ENCODE measurements around the gene CTNNB1. TPM values are rescaled to one million over a fixed set of nuclear protein-coding genes. Genes with fewer than 3 reads are reported as not detected.
A peak's percentile ranks its signal among the peaks of the same experiment; 100 is the strongest.

Gene CTNNB1
- total and polyA plus RNA-seq, 2 of the 13 experiments (the other 11 are each of a cell fraction or from before 2014, with no cell fraction given): 398 to 489 TPM

DNA sequence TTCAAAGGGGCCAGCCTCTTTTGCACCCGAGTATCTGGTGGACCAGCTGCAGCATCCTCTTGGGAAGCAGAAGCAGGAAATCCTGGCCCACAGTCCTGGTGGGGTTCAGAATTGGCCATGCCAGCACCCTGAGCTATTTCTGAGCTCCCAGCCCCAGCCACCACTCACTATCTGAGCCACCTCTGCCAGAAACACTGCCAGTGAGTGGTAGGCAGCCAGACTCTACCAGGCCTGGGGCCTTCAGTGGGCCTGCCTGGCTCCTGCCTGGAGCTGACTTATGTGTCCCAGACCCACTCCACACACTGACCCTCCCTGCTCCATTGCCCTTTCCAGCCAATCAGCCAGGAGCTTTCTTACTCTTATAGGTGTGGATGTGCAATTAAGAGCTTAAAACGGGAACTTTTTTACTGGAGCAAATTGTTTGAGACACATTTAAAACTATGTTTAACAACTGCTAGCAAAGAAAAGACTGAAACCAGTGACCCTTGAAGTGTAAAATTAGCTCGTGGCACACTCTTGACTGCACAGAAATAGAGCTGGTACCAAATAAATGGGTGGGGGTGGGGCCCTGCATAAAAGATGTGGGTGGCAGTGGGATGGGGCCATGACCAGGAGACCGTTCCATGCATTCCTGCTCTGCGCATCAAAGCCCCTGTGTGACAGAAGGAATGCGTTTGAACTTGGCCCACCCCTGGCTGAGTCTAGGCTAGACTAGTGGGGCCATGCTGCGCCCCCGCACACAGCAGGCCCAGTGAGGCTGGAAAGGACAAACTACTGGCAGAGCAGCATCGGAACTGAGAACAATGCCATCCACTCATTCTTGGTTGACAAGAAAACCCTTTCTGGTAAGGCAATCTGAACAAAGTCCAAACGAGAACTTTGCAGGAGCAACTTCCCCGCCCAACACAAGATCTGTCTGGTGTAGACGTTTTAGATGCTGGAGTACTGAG lies 48.0 kb downstream of the CTNNB1 start (continued):
- TF ChIP-seq, protein P1, sequence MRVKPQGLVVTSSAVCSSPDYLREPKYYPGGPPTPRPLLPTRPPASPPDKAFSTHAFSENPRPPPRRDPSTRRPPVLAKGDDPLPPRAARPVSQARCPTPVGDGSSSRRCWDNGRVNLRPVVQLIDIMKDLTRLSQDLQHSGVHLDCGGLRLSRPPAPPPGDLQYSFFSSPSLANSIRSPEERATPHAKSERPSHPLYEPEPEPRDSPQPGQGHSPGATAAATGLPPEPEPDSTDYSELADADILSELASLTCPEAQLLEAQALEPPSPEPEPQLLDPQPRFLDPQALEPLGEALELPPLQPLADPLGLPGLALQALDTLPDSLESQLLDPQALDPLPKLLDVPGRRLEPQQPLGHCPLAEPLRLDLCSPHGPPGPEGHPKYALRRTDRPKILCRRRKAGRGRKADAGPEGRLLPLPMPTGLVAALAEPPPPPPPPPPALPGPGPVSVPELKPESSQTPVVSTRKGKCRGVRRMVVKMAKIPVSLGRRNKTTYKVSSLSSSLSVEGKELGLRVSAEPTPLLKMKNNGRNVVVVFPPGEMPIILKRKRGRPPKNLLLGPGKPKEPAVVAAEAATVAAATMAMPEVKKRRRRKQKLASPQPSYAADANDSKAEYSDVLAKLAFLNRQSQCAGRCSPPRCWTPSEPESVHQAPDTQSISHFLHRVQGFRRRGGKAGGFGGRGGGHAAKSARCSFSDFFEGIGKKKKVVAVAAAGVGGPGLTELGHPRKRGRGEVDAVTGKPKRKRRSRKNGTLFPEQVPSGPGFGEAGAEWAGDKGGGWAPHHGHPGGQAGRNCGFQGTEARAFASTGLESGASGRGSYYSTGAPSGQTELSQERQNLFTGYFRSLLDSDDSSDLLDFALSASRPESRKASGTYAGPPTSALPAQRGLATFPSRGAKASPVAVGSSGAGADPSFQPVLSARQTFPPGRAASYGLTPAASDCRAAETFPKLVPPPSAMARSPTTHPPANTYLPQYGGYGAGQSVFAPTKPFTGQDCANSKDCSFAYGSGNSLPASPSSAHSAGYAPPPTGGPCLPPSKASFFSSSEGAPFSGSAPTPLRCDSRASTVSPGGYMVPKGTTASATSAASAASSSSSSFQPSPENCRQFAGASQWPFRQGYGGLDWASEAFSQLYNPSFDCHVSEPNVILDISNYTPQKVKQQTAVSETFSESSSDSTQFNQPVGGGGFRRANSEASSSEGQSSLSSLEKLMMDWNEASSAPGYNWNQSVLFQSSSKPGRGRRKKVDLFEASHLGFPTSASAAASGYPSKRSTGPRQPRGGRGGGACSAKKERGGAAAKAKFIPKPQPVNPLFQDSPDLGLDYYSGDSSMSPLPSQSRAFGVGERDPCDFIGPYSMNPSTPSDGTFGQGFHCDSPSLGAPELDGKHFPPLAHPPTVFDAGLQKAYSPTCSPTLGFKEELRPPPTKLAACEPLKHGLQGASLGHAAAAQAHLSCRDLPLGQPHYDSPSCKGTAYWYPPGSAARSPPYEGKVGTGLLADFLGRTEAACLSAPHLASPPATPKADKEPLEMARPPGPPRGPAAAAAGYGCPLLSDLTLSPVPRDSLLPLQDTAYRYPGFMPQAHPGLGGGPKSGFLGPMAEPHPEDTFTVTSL (CRISPR knock-in tag; IDR thresholded peaks at IDR 0.05; ENCODE audit: borderline replicate concordance): 0 out of 2 replicates have a peak, but pooled peaks have one; percentile 23
- TF ChIP-seq, protein P2, sequence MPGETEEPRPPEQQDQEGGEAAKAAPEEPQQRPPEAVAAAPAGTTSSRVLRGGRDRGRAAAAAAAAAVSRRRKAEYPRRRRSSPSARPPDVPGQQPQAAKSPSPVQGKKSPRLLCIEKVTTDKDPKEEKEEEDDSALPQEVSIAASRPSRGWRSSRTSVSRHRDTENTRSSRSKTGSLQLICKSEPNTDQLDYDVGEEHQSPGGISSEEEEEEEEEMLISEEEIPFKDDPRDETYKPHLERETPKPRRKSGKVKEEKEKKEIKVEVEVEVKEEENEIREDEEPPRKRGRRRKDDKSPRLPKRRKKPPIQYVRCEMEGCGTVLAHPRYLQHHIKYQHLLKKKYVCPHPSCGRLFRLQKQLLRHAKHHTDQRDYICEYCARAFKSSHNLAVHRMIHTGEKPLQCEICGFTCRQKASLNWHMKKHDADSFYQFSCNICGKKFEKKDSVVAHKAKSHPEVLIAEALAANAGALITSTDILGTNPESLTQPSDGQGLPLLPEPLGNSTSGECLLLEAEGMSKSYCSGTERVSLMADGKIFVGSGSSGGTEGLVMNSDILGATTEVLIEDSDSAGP (CRISPR knock-in tag; IDR thresholded peaks at IDR 0.05; ENCODE audit: borderline replicate concordance): peak; percentile 64
- TF ChIP-seq MED8 (CRISPR knock-in tag; IDR thresholded peaks at IDR 0.05; ENCODE audit: insufficient replicate concordance) (no peak), ELF1 (CRISPR knock-in tag; IDR thresholded peaks at IDR 0.05) (no peak), ZNF749 (CRISPR knock-in tag; IDR thresholded peaks at IDR 0.05; ENCODE audit: borderline replicate concordance) (no peak), SMAD9 (CRISPR knock-in tag; IDR thresholded peaks at IDR 0.05) (no peak), ZC3H13 (CRISPR knock-in tag; IDR thresholded peaks at IDR 0.05) (no peak), KDM5B (CRISPR knock-in tag; IDR thresholded peaks at IDR 0.05; ENCODE audit: borderline replicate concordance) (no peak), ZSCAN21 (CRISPR knock-in tag; IDR thresholded peaks at IDR 0.05; ENCODE audit: borderline replicate concordance) (no peak), HNRNPK (IDR thresholded peaks at IDR 0.05; ENCODE audit: low read depth, low read length, poor library complexity, severe bottlenecking) (no peak), SKI (IDR thresholded peaks at IDR 0.05; ENCODE audit: partially characterized antibody) (peak; percentile 91), ZNF569 (CRISPR knock-in tag; IDR thresholded peaks at IDR 0.05; ENCODE audit: borderline replicate concordance) (no peak), ZNF451 (CRISPR knock-in tag; IDR thresholded peaks at IDR 0.05) (no peak), HIVEP1 (CRISPR knock-in tag; IDR thresholded peaks at IDR 0.05) (no peak), PPARG (CRISPR knock-in tag; conservative IDR thresholded peaks at IDR 0.05) (no peak)
- TF ChIP-seq, protein P3, sequence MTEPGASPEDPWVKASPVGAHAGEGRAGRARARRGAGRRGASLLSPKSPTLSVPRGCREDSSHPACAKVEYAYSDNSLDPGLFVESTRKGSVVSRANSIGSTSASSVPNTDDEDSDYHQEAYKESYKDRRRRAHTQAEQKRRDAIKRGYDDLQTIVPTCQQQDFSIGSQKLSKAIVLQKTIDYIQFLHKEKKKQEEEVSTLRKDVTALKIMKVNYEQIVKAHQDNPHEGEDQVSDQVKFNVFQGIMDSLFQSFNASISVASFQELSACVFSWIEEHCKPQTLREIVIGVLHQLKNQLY (CRISPR knock-in tag; IDR thresholded peaks at IDR 0.05): peak; percentile 61; the same call in 1 of the 2 replicates
- TF ChIP-seq, protein P4, sequence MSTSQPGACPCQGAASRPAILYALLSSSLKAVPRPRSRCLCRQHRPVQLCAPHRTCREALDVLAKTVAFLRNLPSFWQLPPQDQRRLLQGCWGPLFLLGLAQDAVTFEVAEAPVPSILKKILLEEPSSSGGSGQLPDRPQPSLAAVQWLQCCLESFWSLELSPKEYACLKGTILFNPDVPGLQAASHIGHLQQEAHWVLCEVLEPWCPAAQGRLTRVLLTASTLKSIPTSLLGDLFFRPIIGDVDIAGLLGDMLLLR (CRISPR knock-in tag; IDR thresholded peaks at IDR 0.05): no peak
- TF ChIP-seq, protein P5, sequence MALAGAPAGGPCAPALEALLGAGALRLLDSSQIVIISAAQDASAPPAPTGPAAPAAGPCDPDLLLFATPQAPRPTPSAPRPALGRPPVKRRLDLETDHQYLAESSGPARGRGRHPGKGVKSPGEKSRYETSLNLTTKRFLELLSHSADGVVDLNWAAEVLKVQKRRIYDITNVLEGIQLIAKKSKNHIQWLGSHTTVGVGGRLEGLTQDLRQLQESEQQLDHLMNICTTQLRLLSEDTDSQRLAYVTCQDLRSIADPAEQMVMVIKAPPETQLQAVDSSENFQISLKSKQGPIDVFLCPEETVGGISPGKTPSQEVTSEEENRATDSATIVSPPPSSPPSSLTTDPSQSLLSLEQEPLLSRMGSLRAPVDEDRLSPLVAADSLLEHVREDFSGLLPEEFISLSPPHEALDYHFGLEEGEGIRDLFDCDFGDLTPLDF (CRISPR knock-in tag; IDR thresholded peaks at IDR 0.05): no peak

All from HepG2 (cell line).